GM12874 (cell line): ENCODE results near the gene PSMD13.

ENCODE experiments used
- CTCF ChIP-seq: IDR thresholded peaks from 2 replicates; pipeline ENCODE4 v1.5.1; 2011; ENCODE audit warnings: low read depth, mild to moderate bottlenecking, control low read depth, low read length, moderate library complexity; ENCODE audit not compliant: insufficient read depth

PSMD13 gene

GRCh38 chr11:204587-205109 is 32.1 kb upstream of the PSMD13 start:
- no peak for TF ChIP-seq CTCF

DNA sequence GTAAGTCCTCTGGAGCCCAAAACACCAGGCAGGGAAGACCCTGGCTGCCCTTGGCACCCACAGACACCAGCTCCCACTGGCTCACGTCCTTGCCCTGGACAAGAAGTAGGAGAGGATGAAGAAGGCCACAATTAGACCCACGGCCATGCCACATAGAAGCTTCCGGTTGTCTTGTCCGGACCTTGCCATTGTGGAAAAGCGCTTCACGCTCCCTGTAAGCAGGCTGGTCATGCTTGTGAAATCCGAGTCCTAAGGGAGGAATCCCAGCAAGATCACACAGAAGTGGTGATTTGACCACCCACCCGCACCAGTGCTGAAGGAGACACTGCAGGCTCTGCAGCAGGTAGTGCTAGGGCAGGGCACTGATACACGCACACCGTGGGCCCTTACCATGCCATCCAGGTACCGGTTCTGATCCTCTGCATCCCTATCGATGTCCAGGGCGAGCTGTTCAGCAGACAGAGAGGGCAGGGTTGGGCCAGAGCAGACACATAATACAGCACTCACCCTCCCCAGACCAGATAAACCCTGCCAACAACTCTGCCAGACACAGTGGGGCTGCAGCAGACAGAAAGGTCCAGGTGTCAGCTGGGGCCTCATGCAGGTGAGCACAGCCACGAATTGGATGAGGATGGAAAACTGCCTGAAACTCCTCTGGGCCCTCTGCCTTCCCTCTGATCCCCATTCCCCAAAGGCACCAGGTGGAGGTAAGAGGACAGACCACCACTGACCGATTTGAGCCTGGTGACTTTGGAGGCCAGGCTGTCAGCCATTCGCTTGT is 31.4 kb upstream of the PSMD13 start:
- no peak for TF ChIP-seq CTCF

- no peak for TF ChIP-seq CTCF
Measured at GRCh38 chr11:206002-206384, 30.8 kb upstream of the PSMD13 start.

DNA sequence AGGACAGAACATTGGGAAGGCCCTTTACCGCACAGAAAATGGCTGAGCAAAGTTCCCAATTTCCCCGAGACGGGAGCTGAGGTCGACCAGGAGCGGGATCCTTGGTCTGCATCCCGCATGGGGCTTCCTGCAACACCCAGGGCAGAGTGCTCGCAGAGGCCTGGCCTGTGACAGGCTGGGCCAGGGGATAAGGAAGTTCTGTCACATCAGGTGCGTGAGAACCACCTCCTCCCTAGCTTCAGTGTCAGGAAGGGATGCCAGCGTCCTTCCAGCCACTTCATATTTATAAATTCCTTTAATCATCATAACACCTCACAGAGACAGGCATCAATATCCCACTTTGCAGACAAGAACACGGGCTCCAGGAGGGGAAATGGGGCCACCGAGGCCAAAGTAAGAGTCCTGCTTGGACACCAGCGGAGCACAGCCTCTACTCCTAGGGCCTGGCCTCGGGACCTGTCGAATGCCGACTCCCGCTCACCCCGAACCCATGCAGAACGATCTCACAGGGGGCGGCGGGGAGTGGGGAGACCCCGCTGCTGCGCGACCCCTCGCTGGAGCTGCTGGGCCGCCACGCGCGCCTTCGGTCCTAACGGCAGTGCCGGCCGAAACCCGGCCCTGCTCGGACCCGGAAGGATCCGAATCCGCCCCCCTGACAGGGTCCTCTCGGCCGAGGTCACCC is 30.1 kb upstream of the PSMD13 start:
- no peak for TF ChIP-seq CTCF

- no peak for TF ChIP-seq CTCF
Measured at GRCh38 chr11:207208-207862, 29.4 kb upstream of the PSMD13 start, which contains the start of the genes BET1L and RIC8A. BET1L (minus strand) TSS chr11:207399; CDS start chr11:207321, 78 bp downstream. RIC8A (plus strand) TSS chr11:207708; CDS start chr11:208855, 1,147 bp downstream.

DNA sequence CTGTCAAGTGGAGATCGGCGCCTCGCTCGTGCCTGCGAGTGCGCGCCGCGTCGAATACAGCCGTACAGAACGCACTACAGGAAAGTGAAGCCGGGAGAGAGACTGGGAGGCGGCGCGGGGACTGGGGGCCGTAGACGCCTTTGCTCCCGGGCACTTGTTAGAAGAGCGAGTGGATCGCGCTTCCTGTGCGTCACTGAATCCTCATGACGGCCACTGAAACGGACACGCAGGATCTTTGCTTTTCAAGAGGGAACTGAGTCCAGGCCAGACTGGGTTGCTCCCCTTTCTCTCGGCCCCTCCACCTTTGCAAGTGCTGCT is 29.0 kb upstream of the PSMD13 start:
- TF ChIP-seq CTCF: no peak
